HepG2 (cell line): ENCODE data around the gene OR2B2. TPM values are rescaled to one million over a fixed set of nuclear protein-coding genes. Genes with fewer than 3 reads are reported as not detected.

Experiments used
- KLF12 ChIP-seq: sonication (generic); formaldehyde crosslinking; IDR thresholded peaks from 2 replicates; pipeline ENCODE4 v1.4.0; 2020; ENCODE audit warnings: missing genetic modification reagents, borderline replicate concordance
- polyA plus RNA-seq, 8 experiments: library from polyadenylated mRNA; depleted of rRNA in 3 of 8; stranded (reverse) in 7 of 8; unstranded in 1 of 8; fragments of >200 nt; fragmentation: Illumina TruSeq in 4 of 8; extraction: Trizol in 4 of 8; gene quantifications; 2 replicates each; pipeline versions ENCODE4 v1.2.1 to v1.2.3, GENCODE V29; 2011 to 2016; ENCODE audit warnings: low read depth in 4 of 8, missing spikeins in 1 of 8, mixed read lengths in 1 of 8; ENCODE audit not compliant: insufficient read depth in 1 of 8
- small RNA-seq, 3 experiments: library from RNA; depleted of rRNA; stranded (forward); fragments of <200 nt; gene quantifications; one replicate each; pipeline ENCODE3, GENCODE V24; 2012; ENCODE audit warnings: low read depth in 2 of 3, low replicate concordance in 1 of 3; ENCODE audit not compliant: insufficient read length in 3 of 3, insufficient read depth in 2 of 3
- total RNA-seq, 5 experiments: library from RNA; depleted of rRNA; stranded (reverse); fragments of >200 nt; fragmentation: Illumina TruSeq; extraction: Trizol; gene quantifications; 2 replicates each; pipeline ENCODE4 v1.2.3, GENCODE V29; 2016; ENCODE audit warnings: low read depth in 1 of 5
- TF ChIP-seq, protein P1 (sequence below), 2 experiments: IDR thresholded peaks; 2 replicates each; pipeline ENCODE4 v1.6.1; 2011 to 2012; ENCODE audit warnings: low read length in 2 of 2, borderline replicate concordance in 1 of 2, low read depth in 1 of 2, mild to moderate bottlenecking in 1 of 2, moderate library complexity in 1 of 2

Gene OR2B2
- total and polyA plus RNA-seq, 2 of the 13 experiments (the other 11 are each of a cell fraction or from before 2014, with no cell fraction given), result not detected

DNA sequence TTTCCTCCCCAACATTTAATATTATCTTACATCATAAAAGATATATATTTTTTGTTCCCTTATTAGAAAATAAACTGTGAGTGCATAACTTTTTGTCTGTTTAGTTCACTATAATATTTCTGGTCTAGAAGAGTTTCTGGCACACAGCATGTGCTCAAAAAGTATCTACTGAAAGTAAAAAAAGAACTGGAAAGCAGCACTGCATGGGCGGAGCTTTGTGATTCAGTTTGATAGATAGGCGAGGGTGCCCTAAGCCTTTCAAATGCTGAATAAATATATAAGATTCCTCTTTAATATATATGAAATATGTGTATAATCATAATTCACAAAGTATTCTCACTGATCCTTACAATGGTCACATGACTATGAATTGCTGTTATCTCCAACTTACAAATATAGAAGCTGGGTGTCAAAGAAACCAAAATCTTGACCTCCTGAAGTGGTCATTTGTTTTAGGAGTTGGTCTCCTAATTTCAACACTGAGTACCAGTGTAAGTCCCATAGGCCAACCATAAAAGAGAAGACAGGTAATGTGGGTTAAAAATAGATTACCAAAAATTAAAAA is 50.8 kb downstream of the OR2B2 start (continued):
- TF ChIP-seq, protein P1, sequence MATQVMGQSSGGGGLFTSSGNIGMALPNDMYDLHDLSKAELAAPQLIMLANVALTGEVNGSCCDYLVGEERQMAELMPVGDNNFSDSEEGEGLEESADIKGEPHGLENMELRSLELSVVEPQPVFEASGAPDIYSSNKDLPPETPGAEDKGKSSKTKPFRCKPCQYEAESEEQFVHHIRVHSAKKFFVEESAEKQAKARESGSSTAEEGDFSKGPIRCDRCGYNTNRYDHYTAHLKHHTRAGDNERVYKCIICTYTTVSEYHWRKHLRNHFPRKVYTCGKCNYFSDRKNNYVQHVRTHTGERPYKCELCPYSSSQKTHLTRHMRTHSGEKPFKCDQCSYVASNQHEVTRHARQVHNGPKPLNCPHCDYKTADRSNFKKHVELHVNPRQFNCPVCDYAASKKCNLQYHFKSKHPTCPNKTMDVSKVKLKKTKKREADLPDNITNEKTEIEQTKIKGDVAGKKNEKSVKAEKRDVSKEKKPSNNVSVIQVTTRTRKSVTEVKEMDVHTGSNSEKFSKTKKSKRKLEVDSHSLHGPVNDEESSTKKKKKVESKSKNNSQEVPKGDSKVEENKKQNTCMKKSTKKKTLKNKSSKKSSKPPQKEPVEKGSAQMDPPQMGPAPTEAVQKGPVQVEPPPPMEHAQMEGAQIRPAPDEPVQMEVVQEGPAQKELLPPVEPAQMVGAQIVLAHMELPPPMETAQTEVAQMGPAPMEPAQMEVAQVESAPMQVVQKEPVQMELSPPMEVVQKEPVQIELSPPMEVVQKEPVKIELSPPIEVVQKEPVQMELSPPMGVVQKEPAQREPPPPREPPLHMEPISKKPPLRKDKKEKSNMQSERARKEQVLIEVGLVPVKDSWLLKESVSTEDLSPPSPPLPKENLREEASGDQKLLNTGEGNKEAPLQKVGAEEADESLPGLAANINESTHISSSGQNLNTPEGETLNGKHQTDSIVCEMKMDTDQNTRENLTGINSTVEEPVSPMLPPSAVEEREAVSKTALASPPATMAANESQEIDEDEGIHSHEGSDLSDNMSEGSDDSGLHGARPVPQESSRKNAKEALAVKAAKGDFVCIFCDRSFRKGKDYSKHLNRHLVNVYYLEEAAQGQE (IDR thresholded peaks at IDR 0.05; ENCODE audit: borderline replicate concordance in 1 of 2, low read depth in 1 of 2, low read length in 2 of 2), result no peak
- TF ChIP-seq KLF12, result no peak

Small RNAs within 50 kb of the gene (small RNA-seq; reads per million reads assigned to genes)
- gene RNU7-26P, result 0 reads per million in 3 experiments

Other genes starting within 250 kb of the OR2B2 start
- gene OR2B6, start 44.8 kb upstream of the OR2B2 start, total RNA-seq (2016; rRNA removed; fragmentation: Illumina TruSeq; extraction: Trizol), result not detected in 2 replicates
- 1.2 and 1.4 TPM in 2 replicates for gene OR2B6, start 44.8 kb upstream of the OR2B2 start, polyA plus RNA-seq (2011; rRNA removed)
- 8.6 and 11.2 TPM in 2 replicates for gene ZNF165, start 168.2 kb upstream of the OR2B2 start, total RNA-seq (2016; rRNA removed; fragmentation: Illumina TruSeq; extraction: Trizol)
- 0.58 and 0.78 TPM in 2 replicates for gene ZNF165, start 168.2 kb upstream of the OR2B2 start, polyA plus RNA-seq (2011; rRNA removed)
- gene ZSCAN16, start 212.2 kb upstream of the OR2B2 start, total RNA-seq (2016; rRNA removed; fragmentation: Illumina TruSeq; extraction: Trizol), result 12.7 and 13.4 TPM in 2 replicates
- 5.7 and 6.7 TPM in 2 replicates for gene ZSCAN16, start 212.2 kb upstream of the OR2B2 start, polyA plus RNA-seq (2011; rRNA removed)
- gene ZKSCAN8, start 229.5 kb upstream of the OR2B2 start, total RNA-seq (2016; rRNA removed; fragmentation: Illumina TruSeq; extraction: Trizol), result 20.9 and 36.1 TPM in 2 replicates
- 10.8 and 12.4 TPM in 2 replicates for gene ZKSCAN8, start 229.5 kb upstream of the OR2B2 start, polyA plus RNA-seq (2011; rRNA removed)